Skeletal muscle cell (primary cell): Measurements from ENCODE around the gene FSCN2.

ENCODE experiments used
- DNase-seq: peaks from one replicate; pipeline ENCODE4 v3.0.0-alpha.2; 2010; ENCODE audit warnings: low read depth
- H3K4me3 ChIP-seq: 2 replicates; pipeline ENCODE4 v1.5.1; 2011; ENCODE audit warnings: low read depth, mild to moderate bottlenecking, control low read depth, low read length, moderate library complexity

FSCN2 gene

DNA sequence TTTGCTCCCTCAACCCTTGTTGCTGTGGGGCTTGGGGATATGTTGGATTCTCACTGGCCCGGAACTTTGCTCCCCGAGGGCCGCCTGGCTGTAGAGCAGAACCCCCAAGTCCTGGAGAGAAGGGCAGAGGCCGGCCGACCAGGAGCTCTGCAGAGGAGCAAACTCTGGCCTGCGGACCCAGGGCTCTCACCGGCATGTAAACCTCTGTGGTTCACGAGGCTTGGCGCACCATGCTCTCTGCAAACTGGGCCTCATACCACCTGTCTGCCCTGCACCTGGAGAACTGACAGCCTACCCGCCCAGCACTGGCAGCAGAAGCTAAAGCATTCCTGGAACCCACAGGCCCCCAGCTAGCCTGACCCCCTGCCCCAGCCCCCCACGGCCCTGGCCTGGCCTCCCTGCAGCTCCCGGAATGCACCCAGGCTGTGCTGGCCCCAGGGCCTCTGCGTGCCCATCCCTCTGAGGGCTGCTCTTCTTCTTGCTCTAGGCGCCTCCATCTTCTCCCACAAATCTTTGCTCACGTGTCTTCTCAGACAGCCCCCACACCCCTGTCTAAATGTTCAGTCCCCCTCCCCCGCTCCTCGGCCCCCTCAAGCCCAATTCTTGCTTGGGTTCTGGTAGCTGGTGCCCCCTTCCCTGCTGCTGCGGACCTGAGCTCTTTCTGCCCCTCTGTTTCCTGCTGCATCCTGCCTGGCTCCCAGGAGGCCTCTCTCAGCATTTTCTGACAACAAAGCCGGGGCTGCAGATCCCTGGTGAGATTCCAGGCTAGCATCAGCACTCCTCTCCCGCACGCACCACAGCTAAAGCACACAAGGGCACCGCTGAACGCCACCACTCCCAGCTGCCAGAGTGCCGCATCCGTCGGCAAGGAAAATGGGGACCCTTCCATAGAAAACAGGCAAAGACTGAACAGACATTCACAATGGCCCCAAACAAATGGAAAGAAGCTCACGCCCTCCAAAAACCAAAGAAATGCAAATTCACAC is 38.9 kb upstream of the FSCN2 start:
- H3K4me3 ChIP-seq: no peak overlapping the region

GRCh38 chr17:81489998-81490992 is 37.9 kb upstream of the FSCN2 start:
- no peak for DNase-seq
- no peak overlapping the region for H3K4me3 ChIP-seq

More for the DNA sequence above, 38.9 kb upstream of the FSCN2 start:
- no peak for DNase-seq

DNA sequence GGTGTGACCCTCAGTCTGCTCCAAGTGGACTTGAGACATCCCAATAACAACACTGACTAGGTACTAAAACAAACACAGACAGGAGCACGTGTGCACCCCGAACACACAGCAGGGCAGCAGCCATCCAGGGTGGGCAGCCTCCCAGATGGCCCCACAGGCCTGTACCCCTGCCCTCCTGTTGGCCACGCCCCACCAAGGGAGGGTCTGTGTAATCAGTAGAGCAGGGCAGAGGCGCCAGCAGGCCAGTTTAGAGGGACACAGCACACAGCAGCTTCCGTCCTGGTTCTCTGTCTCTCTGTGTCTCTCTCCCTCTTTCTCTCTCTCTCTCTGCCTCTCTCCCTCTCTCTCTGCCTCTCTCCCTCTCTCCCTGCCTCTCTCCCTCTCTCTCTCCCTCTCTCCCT is 37.0 kb upstream of the FSCN2 start:
- no peak overlapping the region for H3K4me3 ChIP-seq
- no peak for DNase-seq

DNA sequence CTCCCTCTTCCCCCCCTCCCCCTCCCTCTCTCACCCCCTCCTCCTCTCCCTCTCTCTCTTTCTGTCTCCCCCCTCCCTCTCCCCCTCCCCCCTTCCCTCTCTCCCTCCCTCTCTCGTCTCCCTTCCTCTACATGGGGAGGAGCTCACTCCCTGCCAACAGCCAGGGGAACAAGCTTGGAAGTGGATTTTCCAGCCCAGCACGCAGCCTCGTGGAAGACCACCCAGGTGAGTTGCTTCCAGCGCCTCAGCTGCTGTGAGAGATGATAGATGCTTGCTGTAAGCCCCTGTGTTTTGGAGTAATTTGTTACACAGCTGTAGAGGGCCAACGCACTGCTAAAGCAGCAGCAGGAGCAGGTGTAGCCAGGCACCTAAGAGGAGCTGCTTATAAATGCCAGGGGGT is 36.4 kb upstream of the FSCN2 start:
- H3K4me3 ChIP-seq: no peak overlapping the region
- no peak for DNase-seq

- H3K4me3 ChIP-seq: no peak overlapping the region
- DNase-seq: no peak
Observed at GRCh38 chr17:81492202-81492601, 36.0 kb upstream of the FSCN2 start.

DNA sequence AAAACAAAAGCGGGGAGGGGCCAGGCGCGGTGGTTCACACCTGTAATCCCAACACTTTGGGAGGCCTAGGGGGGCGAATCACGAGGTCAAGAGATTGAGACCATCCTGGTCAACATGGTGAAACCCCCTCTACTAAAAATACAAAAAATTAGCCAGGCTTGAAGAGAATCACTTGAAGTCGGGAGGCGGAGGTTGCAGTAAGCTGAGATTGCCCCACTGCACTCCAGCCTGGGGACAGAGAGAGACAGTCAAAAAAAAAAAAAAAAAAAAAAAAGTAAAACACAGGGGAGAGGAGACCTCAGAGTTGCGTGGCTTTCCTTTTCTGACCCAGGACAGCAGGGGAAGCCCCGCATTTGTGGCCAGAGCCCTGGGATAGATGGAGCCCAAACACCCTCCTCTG is 35.5 kb upstream of the FSCN2 start:
- no peak for DNase-seq
- no peak overlapping the region for H3K4me3 ChIP-seq

GRCh38 chr17:81493198-81494038 is 34.8 kb upstream of the FSCN2 start:
- no peak for DNase-seq
- H3K4me3 ChIP-seq: no peak overlapping the region

GRCh38 chr17:81494626-81495377 is 33.4 kb upstream of the FSCN2 start:
- DNase-seq: no peak
- no peak overlapping the region for H3K4me3 ChIP-seq

- H3K4me3 ChIP-seq: no peak overlapping the region
- DNase-seq: no peak
Observed at GRCh38 chr17:81498953-81499600, 29.1 kb upstream of the FSCN2 start.

DNA sequence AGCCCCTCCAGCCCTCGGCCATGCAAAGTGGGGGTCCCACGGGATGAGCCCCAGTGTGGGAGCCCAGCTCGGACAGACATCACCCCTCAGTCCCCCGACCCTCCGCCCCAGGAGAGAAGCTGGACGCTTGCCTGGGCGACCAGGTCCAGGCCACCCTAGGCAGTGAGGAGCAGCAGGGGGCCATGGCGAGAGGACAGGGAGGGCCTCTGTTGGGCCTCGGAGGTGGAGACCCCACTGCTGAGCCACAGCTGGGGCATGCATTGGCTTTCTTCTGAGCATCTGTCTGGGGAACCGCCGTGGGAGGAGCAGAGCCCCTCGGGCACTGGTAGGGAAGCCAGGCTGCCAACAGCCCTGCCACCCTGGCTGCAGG is 28.6 kb upstream of the FSCN2 start:
- DNase-seq: no peak
- H3K4me3 ChIP-seq: no peak overlapping the region

DNA sequence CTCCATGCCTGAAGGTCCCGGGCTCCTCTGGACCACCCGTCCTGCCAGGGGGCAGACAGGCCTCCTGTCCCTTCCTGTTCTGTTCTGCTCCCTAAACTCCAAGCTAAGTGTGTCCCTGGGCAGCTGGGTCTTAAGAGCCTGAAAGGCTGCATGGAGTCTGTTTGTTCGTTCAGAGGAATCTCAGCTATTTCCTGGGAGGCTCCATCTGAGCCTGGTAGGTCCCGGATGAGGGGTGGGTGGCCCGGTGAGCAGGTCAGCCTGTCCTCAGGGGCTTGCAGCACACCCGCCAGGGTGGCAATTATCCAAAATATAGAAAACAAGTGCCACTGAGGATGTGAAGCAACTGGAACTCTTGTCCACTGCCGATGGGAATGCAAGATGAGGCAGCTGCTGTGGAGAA is 28.1 kb upstream of the FSCN2 start:
- no peak overlapping the region for H3K4me3 ChIP-seq
- no peak for DNase-seq

DNA sequence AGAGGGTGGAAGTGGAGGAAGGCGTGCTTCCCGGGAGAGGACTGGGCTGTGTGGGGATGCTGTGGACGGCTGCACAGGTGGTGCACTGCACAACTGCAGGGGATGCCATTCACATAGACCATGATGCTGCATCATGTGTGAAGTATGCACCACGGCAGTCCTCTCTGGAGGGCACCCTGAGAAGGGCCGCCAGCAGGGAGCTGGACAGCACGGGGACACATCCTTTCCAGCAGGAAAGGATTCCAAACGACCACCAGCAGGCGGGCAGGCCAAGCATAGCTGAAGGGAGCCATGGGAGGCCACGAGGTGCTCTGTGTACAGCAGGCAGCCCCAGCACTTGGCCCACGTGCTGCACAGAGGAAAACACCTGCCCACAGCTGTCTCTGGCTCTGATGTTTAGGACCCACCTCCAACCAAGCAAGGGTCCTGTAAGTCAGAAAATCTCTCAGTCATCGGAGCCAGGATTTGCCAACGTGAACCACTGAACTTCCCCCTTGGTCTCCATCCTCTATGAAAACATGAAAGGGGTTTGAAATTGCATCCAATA is 25.6 kb upstream of the FSCN2 start:
- H3K4me3 ChIP-seq: no peak overlapping the region
- DNase-seq: no peak

DNA sequence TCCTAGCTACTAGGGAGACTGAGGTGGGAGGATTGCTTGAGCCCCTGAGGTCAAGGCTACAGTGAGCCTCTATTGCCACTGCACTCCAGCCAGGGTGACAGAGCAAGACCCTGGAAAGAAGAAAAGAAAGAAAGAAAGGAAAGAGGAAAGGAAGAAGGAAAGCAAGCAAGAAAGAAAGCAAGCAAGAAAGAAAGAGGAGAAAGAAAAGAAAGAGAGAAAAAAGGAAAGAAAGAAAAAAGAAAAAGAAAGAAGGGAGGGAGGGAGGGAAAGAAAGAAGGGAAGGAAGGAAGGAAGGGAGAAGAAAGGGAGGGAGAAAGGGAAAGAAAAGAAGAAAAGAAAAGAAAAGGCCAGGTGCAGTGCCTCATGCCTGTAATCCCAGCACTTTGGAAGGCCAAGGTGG is 24.6 kb upstream of the FSCN2 start:
- H3K4me3 ChIP-seq: no peak overlapping the region
- DNase-seq: no peak

DNA sequence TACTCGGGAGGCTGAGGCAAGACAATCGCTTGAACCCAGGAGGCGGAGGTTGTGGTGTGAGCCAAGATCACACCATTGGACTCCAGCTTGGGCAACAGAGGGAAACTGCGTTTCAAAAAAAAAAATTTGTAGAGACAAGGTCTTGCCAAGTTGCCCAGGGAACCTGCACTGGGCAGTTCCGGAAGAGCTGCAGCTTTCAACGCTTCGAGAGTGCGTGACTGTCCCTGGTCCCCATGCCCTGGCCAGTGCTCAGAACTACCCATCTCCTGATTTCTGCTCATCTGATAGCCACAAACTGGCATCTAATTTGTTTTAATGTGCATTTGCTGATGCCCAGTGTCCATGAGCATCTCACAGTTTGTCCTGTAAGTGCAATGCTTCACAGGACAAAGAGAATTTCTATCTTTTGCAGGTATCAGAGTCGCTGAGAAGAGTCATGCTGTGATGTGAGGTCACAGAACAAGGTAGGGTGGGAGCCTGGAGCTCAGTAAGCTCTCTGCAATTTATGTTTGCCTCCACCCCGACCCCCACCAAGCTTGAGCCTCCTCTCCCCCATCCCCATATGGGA is 19.5 kb upstream of the FSCN2 start:
- no peak for DNase-seq
- H3K4me3 ChIP-seq: peak overlapping the region; percentile 86

GRCh38 chr17:81509207-81509971 is 18.8 kb upstream of the FSCN2 start:
- peak overlapping the region; percentile 86 for H3K4me3 ChIP-seq
- no peak for DNase-seq

DNA sequence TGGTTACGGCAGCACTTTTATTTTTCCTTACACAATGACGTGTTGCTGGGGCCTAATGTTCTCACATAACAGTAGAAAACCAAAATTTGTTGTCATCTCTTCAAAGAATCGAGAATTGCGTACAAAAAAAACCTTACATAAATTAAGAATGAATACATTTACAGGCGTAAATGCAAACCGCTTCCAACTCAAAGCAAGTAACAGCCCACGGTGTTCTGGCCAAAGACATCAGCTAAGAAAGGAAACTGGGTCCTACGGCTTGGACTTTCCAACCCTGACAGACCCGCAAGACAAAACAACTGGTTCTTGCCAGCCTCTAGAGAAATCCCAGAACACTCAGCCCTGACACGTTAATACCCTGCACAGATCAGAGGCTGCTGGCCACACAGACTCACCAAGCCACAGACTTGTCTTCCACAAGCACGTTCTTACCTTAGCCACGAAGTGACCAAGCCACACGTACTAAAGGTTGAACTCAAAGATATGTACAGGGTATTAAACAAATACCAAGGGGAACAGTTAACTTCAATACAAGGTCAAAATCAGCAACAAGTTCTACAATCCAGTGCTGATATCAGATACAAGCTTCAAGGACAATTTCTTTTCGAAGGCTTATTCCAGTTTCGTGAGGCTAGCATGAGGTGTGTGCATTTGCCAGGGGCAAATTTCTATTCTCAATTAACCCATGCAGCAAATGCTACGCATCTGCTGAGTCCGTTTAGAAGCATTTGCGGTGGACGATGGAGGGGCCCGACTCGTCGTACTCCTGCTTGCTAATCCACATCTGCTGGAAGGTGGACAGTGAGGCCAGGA is 18.0 kb upstream of the FSCN2 start:
- DNase-seq: no peak
- H3K4me3 ChIP-seq: peak overlapping the region; percentile 86
